Measurements from ENCODE around the gene TEAD4.

Gene TEAD4

DNA sequence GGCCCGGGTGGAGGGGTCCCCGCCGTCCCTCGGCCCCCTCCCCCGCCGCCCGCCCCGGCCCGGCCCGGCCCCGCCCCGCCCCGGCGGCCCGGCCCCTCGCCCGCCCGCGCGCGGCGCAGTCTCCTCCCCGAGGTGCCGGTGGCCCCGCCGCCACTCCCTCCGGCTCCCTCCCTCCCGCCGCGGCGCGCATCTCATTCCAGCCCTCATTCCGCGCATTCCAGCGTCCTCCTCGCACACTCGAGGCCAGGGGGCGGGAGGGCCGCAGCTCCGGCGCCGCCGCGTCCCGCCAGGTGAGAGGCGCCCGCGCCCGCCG lies at the start of gene TEAD4:
Gene TEAD4, plus strand, starts transcription at position 206 of the 313 bp plus-strand sequence.
- peak; percentile 58 for DNase-seq

GRCh38 chr12:2912216-2912575 lies 47.0 kb upstream of the TEAD4 start:
- DNase-seq: no peak

- no peak for DNase-seq
Measured at GRCh38 chr12:2919249-2919648, 39.9 kb upstream of the TEAD4 start.

DNA sequence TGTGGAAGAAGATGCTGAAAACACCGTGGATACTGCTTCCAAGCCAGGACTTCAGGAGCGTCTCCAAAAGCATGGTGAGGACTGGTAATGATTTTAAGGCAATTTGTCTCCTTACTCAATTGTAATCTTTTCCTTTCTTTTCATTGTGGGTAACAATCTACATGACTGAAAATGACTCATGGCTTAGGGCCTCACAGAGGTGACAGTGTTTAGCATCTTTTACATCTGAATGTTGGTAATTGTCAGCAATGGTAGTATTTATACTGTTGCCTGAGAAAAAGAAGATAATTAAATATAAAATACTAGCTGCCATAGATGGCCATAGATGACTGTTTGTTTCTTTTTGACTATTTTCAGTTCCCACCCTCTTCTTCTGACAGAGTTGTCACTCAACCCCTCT lies 36.9 kb upstream of the TEAD4 start:
- DNase-seq: no peak

GRCh38 chr12:2923057-2923456 lies 36.1 kb upstream of the TEAD4 start:
- DNase-seq: no peak

DNA sequence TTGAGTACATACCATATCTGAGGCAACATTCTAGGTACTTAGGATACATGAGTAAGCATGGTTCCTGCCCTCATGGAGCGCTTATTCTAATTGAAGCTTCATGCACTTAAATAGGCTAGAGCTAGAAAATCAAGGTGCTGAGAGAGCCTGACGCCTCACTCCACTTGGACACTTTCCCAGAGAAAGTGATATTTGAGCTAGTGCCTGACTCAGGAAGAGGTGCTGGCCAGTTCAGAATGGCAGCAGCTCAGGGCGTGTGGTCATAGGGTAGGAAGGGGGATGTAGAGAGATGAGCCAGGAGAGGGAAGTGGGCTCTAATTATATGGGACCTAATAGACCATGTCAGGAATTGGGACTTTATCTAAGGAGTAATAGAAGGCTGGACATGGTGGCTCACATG lies 35.2 kb upstream of the TEAD4 start:
- DNase-seq: no peak

DNA sequence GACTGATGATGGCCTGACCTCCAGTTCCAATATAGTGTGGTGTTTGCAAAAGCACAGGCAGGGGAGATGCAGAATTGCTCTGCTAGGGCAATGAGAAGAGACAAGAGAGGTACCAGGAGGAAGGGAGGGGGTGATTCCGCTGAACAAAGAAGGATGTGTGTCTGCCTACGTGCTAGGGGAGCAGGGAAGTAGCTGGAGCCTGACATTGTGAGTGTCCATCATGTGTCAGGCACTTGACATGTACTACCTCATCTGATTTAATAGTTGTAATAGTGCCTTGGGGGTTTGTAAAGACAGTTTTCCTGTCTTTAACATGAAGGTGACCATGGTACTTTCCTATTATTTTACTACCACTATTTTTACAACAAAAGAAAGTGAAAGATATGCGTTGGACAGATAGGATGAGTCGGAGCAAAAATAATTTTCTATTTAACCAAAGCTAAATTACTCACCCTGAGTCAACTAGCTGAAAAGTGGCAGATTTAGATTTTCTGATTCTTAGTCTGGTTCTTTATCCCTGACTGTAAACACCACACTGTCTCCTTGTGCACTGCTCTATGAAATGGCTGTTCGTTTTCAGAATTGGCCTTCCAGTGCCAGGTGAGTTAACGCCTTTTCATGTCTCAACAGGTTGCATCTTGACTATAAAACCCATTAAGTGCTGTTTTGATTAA lies 33.7 kb upstream of the TEAD4 start:
- DNase-seq: no peak

DNA sequence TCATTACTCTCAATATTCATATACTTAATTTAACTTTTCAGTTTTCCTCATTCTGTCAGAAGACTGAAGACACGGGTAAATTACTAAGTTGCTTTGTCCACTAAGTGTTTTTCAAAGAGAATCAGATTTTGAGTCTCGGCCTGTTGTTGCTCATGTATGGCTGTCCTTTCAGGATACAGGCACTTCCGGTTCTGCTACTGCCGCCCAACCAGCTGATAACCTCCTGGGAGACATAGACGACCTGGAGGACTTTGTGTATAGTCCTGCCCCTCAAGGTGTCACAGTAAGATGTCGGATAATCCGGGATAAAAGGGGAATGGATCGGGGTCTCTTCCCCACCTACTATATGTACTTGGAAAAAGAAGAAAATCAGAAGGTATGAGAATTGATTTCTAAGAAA lies 28.3 kb upstream of the TEAD4 start:
- no peak for DNase-seq

- no peak for DNase-seq
Measured at GRCh38 chr12:2933586-2933985, 25.6 kb upstream of the TEAD4 start.

DNA sequence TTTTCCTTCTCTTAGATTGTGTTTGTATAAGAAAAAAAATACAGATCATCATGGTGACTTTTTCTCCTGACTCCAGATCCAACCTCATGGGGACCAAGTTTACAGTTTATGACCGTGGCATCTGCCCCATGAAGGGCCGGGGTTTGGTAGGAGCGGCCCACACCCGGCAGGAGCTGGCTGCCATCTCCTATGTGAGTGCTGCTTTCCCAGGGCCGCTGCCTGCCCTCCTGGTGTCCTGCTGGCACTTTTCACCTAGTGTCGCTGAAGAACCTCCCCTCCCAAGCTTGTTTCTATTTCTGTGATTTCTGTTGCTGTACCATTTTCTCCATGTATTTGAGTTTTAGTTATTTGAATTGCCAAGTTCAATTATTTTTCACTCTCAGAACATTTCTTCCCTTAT lies 24.8 kb upstream of the TEAD4 start:
- no peak for DNase-seq

- no peak for DNase-seq
Measured at GRCh38 chr12:2936301-2936700, 22.9 kb upstream of the TEAD4 start.

GRCh38 chr12:2937500-2937899 lies 21.7 kb upstream of the TEAD4 start:
- no peak for DNase-seq

DNA sequence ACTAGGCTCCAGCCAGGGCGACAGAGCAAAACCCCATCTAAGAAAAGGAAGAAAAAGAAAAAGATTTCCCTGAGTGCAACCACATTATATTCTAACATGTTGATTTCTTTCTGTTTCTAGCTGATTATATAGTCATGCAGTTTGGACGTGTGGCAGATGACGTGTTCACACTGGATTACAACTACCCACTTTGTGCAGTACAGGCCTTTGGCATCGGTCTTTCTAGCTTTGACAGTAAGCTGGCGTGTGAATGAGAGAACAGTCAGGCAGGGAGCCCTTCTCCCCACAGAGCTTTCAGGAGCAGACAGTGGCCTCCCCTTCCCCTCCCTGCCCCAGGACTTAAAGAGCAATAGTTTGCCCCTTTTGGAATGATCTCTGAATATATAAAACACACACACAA lies 20.0 kb upstream of the TEAD4 start:
- no peak for DNase-seq

DNA sequence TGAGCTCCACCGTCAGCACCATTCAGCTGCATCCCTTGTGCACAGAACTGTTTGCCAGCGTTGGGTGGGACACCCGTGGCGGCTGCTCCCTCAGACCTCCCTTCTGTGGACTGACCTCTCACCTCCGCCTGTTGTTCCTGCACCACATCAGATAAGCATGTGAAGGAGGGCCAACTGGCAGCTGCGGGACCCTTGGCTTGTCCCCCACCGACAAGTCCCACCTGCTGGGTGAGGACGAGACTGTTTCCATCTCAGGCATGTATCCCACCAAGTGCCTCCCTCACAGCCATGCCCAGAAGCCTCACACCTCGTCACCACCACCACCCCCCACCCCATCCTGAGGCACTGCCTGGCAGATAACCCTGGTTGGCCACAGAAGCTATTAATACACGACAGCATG lies 18.6 kb upstream of the TEAD4 start:
- no peak for DNase-seq

- no peak for DNase-seq
Measured at GRCh38 chr12:2941524-2941923, 17.7 kb upstream of the TEAD4 start.

DNA sequence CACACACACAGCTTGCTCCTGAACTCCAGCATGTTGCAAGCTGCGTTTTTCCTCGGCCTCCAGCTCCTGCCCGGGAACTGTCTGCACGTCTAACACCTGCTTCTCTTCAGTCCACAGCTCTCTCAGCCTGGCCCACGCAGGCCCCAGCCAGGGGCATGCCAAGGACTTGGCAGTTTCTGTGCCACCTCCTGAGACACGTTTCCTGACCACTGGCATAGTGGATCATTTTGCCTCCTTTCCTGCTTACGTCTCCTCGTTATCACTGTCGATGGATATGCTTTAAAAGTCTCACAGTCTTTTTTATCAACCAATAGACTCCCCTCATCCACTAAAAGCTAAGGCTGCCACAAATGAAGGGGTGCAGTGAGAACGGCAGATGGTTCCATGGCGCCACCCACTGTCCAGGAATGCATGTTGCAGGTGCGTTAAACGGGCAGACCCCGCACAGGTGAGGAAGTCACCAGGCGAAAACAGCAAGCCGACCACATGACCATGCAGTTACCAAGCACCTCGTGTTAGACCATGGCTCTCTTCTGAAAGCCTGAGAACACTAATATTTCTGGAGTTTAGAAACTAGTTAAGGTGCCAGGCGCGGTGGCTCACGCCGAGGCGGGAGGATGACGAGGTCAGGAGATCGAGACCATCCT lies 14.7 kb upstream of the TEAD4 start:
- peak; percentile 82 for DNase-seq

GRCh38 chr12:2949411-2949810 lies 9.8 kb upstream of the TEAD4 start:
- DNase-seq: no peak

DNA sequence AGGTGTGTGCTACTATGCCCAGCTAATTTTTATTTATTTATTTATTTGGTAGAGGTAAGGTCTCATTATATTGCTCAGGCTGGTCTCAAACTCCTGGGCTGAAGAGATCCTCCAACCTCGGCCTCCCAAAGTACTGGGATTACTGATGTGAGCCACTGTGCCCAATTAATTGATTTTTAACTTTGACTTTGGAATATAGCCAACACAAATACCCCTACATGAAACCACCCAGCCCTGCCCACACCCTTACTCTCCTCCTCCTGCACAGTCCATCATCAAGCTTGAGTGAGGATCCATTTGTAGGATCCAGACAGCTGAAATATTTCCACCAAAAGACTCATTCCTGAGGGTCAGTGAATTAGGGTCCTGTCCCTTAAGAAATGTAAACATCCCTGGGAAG lies 3.3 kb upstream of the TEAD4 start:
- no peak for DNase-seq

DNA sequence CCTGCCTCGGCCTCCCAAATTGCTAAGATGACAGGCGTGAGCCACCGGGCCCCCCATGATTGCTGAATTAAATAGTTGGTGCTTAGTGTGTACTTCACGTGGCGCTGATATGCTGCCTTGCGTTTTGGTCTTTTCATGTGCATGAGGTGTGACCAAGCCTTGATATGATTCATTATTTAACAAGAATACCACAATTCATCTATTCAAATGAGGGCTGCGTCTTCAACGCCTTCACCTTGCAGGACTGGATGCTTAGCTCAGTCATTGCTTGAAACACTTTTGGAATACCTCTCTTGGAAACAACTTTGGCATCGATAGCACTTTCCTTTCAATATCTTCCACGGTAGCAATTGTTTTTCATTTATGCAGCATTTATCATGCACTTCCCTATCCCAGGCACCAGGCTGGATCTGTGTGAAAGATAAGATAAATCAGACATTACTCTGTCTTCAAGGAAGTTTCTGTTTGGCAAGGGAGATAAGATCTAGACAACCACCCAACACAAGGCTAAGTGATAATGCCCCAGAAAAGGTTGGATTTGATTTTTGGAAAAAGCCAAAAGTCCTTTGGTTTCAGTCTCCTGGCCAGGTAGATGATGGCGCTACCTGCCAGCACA lies 1.3 kb upstream of the TEAD4 start:
- no peak for DNase-seq

DNA sequence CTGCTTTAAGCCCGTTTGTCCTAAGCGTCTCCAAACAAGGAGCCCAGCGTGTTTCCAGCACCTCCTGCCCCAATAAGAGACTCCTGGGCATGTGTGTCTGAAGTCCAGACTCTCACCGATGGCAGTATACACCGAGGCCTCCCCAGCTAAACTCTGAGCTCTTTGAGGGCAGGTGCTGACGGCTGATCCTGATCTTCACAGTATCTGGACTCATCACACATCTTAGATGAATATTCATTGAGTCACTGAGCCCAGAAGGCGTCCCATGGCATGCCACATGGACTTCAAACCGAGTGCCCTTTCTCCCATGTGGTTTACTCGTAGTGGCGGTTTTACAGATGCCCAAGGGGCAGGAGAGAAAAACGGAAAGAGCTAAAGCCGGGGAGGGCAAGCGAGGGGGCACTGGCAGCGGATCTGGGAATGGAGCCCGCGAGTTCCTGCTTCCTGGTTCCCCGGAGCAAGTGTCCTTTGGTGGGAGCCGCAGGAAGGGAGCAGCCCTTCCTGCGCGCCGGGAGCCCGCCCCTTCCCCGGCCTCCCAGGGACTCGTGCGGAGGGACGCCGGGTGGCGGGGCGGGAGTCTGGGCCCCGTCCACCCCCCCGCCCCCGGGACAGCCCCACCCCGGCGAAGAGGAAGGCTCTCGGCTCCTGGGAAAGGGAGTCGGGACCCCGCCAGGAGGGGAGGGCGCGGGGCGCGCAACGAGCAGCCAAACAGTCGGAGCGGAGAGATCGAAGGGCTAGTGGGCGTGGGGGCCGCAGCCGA lies 585 bp upstream of the TEAD4 start:
- DNase-seq: peak; percentile 55

GRCh38 chr12:2959505-2960389 lies 550 bp downstream of the TEAD4 start:
- peak; percentile 67 for DNase-seq

- DNase-seq: peak; percentile 63
Measured at GRCh38 chr12:2960390-2960956, 1.3 kb downstream of the TEAD4 start.
